Measurements from ENCODE around the gene HOXA13. TPM values are rescaled to one million over a fixed set of nuclear protein-coding genes. Genes with fewer than 3 reads are reported as not detected.

HOXA13 gene
- total and polyA plus RNA-seq, 2 experiments from 2014 or later: 6.2 to 14.2 TPM

- Histone ChIP-seq H3K27me3 (peaks cover 90% of the 10 kb centered on the region), H3K4me1 (ENCODE audit: insufficient read depth) (peaks cover 33% of the 10 kb centered on the region), H3K27ac (peak overlapping the region; percentile 90), H4K20me1 (ENCODE audit: insufficient read depth, poor library complexity, severe bottlenecking) (no peaks in the 10 kb centered on the region), H2AFZ (peak overlapping the region; percentile 57), H3K4me2 (peak overlapping the region; percentile 96), H3K9me3 (ENCODE audit: low read depth) (no peaks in the 10 kb centered on the region), H3K79me2 (peaks cover 84% of the 10 kb centered on the region), H3K4me3 (peak overlapping the region; percentile 77), H3K36me3 (replicated peaks; ENCODE audit: insufficient read depth, low read depth) (no peaks in the 10 kb centered on the region), H3K9me2 (replicated peaks; ENCODE audit: insufficient read depth) (no peaks in the 10 kb centered on the region)
- WGBS (ENCODE audit: low lambda C conversion rate, missing lambda C conversion rate): 2% methylated on average over 72 of the region's 72 CpGs
- DNase-seq (ENCODE audit: low spot score): no peak
- no peak for TF ChIP-seq CTCF (IDR thresholded peaks at IDR 0.05; ENCODE audit: poor library complexity)
- TF ChIP-seq EZH2 (IDR thresholded peaks at IDR 0.05; ENCODE audit: borderline replicate concordance): peak; percentile 90
Observed at GRCh38 chr7:27184337-27185012, 15.4 kb downstream of the HOXA13 start.

GRCh38 chr7:27183682-27184336 lies 16.1 kb downstream of the HOXA13 start:
- WGBS (ENCODE audit: low lambda C conversion rate, missing lambda C conversion rate): under 1% methylated on average over 30 of the region's 30 CpGs
- peak overlapping the region; percentile 77 for H3K4me3 ChIP-seq
- no peak for TF ChIP-seq CTCF (IDR thresholded peaks at IDR 0.05; ENCODE audit: poor library complexity)
- no peak for TF ChIP-seq EZH2phosphoT487 (IDR thresholded peaks at IDR 0.05; ENCODE audit: low read depth, severe bottlenecking, unreplicated experiment)
- no peak for TF ChIP-seq EZH2 (IDR thresholded peaks at IDR 0.05; ENCODE audit: borderline replicate concordance)
- H3K79me2 ChIP-seq: peaks cover 84% of the 10 kb centered on the region
- H3K9me2 ChIP-seq (replicated peaks; ENCODE audit: insufficient read depth): no peaks in the 10 kb centered on the region
- H3K9me3 ChIP-seq (ENCODE audit: low read depth): no peaks in the 10 kb centered on the region
- peak overlapping the region; percentile 57 for H2AFZ ChIP-seq
- peak overlapping the region; percentile 90 for H3K27ac ChIP-seq
- no peaks in the 10 kb centered on the region for H4K20me1 ChIP-seq (ENCODE audit: insufficient read depth, poor library complexity, severe bottlenecking)
- no peak for DNase-seq (ENCODE audit: low spot score)
- H3K4me1 ChIP-seq (ENCODE audit: insufficient read depth): peaks cover 27% of the 10 kb centered on the region
- peaks cover 90% of the 10 kb centered on the region for H3K27me3 ChIP-seq
- peak overlapping the region; percentile 96 for H3K4me2 ChIP-seq
- no peaks in the 10 kb centered on the region for H3K36me3 ChIP-seq (replicated peaks; ENCODE audit: insufficient read depth, low read depth)

- no peak for TF ChIP-seq EZH2 (IDR thresholded peaks at IDR 0.05; ENCODE audit: borderline replicate concordance)
- no peak for TF ChIP-seq CTCF (IDR thresholded peaks at IDR 0.05; ENCODE audit: poor library complexity)
- TF ChIP-seq EZH2phosphoT487 (IDR thresholded peaks at IDR 0.05; ENCODE audit: low read depth, severe bottlenecking, unreplicated experiment): peak; percentile 22
- Histone ChIP-seq H2AFZ (no peak overlapping the region), H3K27me3 (peaks cover 90% of the 10 kb centered on the region), H3K79me2 (peaks cover 84% of the 10 kb centered on the region), H3K9me2 (replicated peaks; ENCODE audit: insufficient read depth) (no peaks in the 10 kb centered on the region), H3K4me3 (peak overlapping the region; percentile 77), H3K27ac (peak overlapping the region; percentile 90), H3K4me2 (peak overlapping the region; percentile 96), H3K9me3 (ENCODE audit: low read depth) (no peaks in the 10 kb centered on the region), H3K36me3 (replicated peaks; ENCODE audit: insufficient read depth, low read depth) (no peaks in the 10 kb centered on the region), H4K20me1 (ENCODE audit: insufficient read depth, poor library complexity, severe bottlenecking) (no peaks in the 10 kb centered on the region), H3K4me1 (ENCODE audit: insufficient read depth) (peaks cover 25% of the 10 kb centered on the region)
- no peak for DNase-seq (ENCODE audit: low spot score)
- WGBS (ENCODE audit: low lambda C conversion rate, missing lambda C conversion rate): 5% methylated on average over 39 of the region's 39 CpGs
Observed at GRCh38 chr7:27182861-27183681, 16.8 kb downstream of the HOXA13 start.

Measured in hepatocyte (in vitro differentiated cells).